DMS 273 (cell line): ENCODE results near the gene KCNN1.
A peak's percentile ranks its signal among the peaks of the same experiment; 100 is the strongest.

ENCODE experiments used
- DNase-seq: peaks from one replicate; lab custom pipeline; 2025; ENCODE audit not compliant: unreplicated experiment; lab: John Stamatoyannopoulos, UW

The KCNN1 gene

DNA sequence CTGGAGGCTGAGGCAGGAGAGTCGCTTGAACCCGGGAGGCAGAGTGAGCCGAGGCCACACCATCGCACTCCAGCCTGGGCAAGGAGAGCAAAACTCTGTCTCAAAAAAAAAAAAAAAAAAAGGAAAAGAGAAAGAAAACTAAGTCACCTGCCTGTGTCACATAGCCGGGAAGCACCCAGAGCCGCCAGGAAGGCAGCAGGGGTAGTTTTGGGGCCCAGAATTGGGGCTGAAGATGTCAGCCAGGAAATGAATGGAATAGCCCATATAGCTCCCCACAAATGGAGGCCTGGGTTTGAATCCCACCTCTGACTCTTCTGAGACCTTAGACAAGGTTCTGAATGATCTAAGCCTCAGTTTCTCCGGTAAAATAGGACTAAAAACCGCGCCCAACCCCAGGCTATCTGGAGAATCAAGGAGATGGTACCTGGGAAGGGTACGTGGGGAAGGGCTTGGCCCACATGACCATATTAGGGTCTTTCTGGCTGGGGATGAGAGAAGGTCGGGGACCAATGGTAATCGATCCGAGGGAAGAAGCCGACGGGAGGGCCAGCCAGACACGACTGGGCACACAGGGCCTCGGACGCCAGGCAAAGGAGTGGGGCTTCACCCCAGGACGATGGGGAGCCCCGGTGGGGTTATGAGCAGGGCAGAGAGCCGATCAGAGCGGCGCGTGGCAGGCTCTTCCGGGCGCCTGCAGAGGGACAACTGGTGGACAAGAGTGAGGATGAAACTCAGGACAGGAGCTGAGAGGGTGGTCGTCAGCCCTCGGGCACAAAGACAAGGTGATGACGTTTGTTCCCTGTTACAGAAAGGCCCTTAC lies 19.7 kb upstream of the KCNN1 start:
- no peak for DNase-seq

DNA sequence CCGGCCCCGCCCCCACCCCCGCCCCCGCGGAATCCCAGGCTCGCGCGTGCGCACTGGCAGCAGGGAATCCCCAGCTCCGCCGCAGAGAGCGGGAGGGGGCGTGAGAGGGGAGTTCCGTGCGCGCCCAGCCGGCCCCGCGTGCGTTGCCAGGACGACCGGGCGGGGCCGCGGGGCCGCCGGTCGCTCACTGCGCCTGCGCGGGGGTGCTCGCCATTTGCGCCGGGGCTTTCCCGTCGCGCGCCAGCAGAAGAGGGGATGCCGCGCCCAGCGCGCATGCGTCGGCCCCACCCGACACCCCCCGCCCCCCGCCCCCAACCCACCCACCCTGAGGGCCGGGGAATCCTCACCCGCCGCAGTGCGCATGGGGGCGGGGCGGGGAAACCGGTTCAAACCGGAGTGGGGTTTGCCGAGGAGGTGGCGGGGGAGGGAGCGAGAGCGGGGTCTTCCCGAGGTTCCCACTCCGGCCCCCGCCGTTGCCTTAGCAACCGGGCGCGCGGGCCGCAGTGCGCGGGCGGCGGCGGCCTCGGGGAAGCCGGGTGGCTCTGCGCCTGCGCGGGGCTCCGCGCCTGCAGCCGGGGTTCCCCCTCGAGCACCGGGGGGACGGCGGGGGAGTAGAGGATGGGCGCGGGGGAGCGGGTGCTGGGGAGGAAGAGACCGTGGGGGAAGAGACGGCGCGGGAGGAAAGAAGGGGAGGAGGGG lies 18.9 kb upstream of the KCNN1 start:
- DNase-seq = peak; percentile 100

DNA sequence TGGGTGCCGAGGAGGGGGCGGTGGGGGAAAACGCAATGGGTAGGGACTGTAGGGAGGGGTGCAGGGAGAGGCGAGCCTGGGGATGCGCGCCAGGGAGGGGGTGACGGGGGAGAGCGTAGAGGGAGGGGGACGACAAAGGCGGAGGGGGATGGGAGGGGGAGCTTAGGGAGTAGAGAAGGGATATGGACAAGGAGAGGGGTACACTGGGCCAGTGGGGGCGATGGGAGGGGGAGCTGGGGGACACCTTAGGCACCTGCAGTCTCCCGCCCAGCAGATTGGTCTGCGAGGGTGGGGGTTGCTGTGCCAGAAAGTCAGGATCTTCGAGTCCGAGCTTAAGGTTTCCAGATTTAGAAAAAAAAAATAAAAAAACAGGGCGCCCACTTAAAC lies 18.4 kb upstream of the KCNN1 start:
- DNase-seq = peak; percentile 87

DNA sequence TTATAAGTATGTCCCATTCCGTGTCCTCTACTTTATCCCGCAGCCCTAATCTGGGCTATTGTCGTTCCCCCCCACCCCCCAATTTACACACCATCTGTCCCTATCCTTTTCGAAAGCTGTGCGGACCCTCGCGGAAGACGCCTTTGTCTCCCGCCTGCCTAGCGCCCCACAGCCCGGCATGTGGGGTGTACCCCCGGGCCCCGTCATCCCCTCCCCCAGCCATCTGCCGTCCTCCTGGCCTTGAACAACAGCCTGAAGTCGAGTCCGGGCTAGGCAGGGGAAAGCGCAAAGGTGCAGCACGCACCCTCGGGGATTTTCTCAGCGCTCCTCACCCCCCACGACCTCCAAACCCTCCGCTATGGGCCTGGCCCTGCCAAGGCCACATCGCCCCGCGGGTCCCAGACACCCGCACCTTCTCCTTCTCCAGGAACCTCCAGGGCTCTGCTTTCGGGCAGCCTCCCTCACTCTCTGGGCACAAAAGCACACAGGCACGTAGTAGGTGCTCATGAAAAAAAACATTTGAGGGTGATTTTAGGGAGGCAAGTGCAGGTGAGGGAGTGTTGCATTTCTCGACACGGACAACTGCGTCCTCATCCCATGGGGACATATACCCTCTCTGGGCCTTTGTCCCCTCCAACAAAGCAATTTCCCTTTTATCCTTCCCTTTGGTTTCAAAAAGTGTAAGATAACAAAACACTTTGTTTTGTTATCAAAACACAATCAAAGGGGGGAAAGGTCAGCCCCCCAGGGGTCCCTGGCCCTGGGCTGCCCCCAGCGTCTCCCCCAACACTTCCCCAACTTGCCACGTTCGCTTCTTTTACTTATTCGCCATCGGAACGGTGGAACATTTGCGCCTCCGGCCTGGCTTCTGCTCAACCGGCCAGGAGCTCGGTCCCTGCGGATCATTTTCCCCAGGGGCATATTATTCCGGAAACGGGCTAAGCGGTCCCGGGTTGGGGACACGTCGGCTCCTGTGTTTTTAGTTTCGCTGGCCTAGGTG lies 17.7 kb upstream of the KCNN1 start:
- DNase-seq = peak; percentile 78

DNA sequence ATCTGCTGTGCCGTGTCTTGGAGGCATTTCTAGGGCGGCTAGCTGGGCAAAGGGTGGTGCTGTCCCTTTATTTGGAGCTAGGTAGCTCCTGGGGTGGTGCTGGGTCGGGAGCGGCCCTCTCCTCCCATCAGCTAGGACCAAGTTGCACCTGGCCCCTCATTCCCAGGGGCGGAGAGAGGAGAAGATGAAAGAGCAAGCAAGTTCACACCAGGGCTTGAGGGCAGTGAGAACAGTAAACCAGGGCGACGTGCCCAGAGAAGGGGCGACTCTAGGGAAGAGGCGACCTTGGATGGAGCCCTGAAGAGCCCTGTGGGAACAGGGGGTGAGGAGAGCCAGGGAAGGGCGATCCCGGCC lies 17.0 kb upstream of the KCNN1 start:
- no peak for DNase-seq

DNA sequence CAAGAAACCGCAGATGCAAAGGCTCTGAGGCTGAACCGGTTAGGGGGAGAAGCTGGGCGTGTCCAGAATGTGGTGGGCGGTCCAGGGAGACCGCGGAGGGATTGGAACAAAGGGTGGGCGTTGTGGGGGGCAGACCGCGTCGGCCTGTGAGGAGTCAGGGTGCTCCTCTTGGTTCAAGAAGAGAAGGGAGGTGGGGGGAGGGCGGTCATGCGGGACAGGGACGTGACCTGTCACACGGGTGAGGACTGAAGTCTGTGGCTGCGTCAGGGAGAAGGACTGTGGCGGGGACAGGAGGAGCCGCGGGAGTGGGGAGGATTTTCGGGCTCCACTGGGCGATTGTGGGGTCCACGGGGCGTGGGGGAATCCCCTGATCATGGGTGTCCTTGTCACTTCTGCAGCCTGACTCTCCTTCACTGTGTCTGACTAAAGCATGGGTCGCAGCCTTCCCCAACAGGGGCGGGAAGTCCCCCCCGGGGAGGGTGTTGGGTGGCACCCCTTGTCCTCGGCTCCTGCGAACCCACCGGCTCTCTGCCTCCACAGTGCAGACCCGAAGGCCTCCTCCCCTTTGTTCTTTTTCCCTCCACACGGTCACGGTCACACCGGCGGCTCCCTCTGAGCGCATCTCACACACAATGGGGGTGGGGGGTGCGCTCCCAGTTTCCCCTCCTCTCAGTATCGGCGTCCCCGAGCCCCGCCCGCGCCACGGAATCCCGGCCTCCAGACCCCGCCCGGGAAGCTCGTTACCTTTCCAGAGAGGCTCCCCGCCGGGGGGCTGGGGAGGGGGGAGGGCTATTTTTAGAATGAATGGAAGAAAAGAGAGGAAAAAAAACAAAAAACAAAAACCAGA lies 16.4 kb upstream of the KCNN1 start:
- peak; percentile 54 for DNase-seq

DNA sequence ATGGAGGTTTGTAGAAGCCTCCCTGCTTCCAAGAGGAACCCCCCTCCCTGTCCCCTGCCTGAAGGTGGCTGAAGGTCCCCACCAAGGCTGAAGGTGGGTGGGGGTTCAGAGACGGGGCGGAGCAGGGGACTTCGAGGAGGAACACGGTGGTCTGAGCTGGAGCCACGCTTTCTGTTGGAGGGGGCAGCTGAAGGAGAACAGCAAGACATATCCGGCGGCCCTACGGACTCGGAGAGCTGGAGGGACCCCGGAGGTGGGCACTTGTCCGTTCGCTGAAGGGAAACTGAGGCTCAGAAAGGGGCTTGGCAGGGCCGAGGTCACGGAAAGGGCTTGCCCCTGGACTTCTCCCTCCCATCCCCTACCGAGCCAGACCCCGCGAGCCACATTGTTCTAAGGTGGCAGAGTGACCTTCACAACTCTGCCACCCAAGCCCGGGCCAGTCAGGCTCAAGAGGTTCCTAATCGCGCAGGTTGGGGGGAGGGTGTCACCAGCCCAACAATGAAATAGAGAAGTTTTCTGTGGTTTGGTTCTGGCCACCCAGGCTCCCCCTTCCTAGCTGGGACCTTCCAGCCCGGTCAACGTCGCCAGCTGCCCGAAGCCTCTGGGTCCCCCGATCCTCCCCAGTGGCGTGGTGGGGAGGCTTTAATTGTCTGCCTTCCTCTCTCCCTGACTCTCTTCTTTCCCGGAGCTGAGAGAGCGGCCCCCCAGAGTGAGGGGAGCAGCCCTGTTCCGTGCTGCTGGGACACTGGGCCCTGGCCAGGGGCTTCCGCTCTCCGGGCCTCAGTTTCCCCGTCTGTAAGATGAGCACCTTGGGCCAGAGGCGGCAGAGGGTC lies 15.5 kb upstream of the KCNN1 start:
- no peak for DNase-seq

DNA sequence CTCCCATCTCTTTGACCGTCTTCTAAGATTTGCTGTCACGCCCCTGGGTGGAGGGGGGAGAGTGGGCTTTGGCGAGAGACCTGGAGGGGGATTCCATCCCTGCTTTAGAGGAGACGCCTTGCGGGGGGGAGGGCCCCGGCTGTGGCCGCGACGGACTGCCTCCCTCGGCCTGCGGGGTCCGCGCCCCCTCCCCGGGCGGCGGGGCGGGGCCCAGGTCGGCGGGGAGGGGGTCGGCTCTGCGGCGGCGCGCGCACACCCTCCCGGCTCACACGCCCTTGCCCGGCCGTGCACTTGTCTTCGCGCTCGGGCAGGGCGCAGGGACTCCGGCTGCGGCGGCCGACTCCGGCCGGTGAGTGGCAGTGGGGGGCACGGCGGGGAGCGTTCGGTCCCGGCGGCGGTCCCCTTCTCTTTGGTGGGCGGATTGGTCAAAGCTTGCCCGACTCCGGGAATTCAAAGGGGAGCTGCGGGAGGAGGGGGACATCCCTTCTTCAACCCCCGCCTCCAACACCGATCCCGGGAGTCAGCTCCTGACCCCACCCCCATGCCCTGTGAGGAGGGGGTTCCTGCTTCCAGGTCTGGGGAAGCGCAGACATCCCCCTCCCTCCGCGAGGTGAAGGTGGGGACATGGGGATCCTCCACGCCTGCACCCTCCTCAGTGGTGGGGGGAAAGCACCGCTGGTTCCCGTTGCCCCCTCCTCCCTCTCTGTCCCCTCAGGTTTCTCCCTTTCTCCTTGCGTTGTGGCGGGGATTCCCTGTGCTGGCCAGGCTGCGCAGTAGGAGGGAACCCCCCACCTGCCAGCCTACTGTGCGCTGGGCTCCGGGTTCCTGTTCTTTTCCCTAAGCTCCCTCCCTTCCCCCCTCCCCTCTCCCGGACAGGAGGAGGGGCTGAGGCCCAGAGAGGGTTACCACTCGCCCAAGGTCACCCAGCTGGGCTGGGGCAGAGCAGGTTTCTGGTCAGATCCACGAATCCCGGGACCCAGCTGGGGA lies 14.6 kb upstream of the KCNN1 start:
- peak; percentile 41 for DNase-seq

DNA sequence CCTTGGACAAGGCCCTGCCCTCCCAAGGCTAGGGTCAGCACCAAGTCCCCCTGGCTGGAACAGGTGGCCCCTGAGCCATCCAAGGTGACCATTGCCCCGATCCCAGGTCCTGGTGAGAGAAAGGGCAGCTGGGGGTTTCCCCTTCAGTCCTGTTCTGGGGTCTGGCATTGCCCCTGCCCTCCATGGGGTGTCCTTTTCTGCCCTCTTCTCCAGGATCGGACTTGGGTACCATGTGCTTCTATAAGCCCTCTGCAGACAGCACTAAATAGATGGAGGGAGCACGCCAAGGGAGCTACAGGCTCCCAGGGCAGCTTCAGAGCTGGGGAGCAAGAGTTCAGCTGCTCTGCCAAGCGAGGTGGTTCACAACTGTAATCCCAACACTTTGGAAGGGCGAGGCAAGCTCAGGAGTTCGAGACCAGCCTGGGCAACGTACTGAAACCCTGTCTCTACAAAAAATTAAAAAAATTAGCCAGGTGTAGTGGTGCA lies 13.5 kb upstream of the KCNN1 start:
- no peak for DNase-seq

DNA sequence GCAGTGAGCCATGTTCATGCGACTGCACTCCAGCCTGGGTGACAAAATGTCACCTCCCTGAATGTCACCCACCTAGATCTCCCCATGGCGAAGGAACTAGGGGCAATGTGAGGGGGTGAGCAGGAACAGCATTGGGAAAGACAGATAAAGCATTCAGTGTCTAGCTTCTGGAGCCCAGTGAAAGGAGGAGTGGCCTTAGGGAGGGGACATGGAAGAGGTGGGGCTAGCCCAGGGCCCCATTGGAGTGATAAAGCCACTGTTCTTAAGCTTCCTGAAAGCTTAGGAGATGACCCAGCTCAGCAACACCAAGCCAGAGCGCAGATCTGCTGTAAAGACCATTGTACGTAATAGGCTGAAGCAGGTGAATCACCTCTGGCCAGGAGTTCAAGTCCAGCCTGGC lies 13.0 kb upstream of the KCNN1 start:
- DNase-seq = no peak

DNA sequence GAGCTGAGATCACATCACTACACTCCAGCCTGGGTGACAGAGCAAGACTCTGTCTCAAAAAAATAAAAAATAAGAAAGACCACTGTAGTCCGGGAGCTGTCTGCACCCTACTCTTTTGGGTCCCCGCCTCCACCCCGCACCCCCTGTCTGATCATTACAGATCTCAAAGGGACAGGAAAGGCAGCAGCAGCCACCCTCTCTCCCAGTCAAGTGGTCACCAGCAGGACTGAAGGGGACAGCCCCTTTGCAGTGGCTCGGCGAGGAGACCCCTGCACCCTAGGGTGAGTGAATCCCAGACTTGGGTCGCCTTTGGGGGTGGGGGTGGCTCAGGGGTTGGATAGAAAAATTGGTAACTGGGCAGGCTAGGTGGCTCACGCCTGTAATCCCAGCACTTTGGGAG lies 12.5 kb upstream of the KCNN1 start:
- DNase-seq = no peak

DNA sequence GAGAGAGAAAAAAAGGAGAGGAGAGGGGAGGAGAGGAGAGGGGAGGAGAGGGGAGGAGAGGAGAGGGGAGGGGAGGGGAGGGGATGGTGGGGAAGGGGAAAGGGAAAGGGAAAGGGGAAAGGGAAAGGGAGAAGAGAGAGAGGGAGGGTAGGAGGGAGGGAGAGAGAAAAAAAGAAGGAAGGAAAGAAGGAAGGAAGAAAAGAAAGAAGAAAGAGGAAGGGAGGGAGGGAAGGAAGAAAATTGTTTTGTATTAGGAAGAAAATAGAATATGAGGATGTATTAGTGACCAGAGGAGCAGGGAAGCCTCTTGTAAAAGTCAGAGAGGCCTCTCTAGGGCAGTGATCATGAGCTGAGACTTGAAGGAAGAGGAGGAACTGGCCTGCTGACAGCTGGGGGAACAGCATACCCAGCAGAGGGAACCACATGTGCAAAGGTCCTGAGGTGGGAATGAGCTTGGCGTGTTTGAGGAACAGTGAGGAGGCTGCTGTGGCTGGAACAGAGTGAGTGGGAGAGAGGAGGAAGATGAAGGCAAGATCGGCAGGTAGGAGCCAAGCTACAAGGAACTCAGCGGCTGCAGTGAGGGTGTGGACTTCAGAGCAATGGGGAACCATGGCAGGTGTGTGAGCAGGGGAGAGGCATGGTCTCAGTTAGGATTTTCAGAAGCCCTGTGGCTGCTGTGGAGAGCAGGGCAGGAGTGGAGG lies 9.6 kb upstream of the KCNN1 start:
- no peak for DNase-seq

DNA sequence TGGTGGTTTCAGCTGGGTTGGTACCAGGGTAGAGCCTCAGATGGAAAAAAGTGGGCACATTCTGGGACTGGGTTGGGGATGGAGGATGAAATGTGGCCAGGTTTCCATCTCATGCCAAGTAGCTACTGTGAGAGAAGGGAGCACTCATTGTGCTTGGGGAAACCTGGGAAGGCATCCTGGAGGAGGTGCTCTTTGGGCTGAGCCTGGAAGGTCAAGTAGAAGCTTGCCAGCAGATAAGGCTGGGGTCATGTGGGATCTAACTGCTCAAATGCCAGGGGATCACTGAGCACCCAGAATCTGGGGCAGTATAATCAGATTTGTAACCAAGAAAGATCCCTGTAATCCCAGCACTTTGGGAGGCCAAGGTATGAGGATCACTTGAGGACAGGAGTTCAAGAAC lies 9.0 kb upstream of the KCNN1 start:
- no peak for DNase-seq

DNA sequence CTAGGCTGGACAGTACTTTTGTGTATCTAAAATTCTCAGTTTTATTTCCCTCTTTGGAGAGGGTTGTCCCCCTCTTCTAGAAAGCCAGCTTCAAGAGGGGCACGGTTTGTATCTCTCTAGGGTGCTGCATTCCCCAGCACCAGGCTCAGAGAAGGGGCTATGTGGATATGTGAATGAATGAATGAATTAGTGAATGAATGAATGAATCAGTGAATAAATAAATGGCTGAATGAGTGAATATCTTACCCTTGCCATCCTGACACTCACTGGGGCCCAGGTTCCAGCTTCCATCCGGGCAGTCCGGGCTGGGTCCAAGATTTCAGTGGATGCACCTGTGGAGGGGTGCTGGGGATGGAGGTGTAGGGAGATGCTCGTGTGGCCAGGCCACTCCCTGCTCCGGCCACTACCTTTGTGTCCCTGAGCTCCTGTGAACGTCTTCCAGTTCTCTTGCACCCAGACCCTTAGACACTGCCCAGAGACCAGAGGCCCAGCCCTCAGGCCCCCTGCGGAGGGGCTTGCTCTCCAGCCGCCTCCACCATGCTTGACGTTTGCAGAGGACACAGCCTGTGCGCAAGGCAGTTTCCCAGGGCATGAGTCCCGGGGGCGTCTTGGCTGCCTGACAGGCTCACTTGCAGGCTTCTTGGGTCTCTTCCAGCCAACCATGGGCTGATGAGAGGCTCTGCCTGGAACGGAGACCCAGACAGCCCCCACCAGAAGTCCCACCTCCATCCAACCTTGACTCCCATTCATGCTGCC lies 2.8 kb upstream of the KCNN1 start:
- DNase-seq = peak; percentile 47

DNA sequence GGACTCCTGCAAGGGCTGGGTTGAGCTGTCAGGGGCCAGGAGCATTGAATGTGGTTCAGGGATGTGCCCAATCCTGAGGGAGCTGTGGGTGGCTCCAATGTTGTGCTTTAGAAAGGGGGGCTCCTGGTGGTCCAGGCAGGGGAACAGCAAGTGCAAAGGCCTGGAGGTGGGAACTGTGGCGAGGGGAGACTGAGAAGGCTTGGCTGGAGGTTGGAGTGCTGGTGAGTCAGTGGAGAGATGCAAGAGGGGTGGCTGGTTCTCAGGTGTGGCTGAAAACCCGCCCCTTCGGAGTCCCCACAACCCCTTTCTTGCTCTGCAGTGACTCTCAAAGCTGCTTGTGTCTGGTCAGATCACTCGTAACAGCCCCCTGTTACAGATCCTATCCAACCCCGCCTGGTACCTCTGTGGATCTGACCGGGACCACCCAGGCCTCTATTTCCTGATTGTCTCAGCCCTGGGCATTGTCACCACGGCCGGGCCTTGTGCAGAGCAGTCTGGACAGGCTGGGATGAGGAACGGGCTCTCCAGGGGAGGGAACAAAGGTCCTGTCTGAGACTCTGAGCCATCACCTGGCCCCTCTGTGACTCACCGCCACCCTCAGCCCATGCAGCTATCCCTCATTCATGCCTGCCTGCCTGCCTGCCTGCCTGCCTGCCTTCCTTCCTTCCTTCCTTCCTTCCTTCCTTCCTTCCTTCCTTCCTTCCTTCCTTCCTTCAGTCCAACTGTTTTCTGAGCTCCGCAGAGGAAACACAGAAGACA lies 1.4 kb upstream of the KCNN1 start:
- no peak for DNase-seq

DNA sequence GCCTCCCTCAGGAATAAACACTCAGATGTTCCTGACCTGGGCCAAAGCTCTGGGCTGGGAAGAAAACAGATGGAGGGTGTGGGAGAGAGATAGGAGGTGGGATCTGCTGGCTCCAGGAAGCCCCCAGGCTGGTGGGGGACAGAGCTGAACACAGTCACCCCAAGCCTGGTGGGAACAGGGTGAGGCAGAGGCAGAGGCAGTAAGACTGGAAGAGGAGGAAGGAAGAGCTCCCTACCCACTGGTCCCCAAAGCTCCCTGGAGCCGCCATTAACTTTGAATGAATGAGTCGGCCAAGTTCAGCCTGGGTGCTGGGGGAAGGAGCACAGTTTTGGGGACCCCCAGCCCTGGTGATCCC lies 801 bp upstream of the KCNN1 start:
- no peak for DNase-seq
